AG09309 (cell line): ENCODE data around the gene CRYBG1.

ENCODE experiments used
- DNase-seq: peaks from one replicate; pipeline ENCODE4 v3.0.0-alpha.2; 2010; ENCODE audit warnings: low read depth
- H3K4me3 ChIP-seq: 2 replicates; pipeline ENCODE4 v1.5.1; 2011; ENCODE audit warnings: mild to moderate bottlenecking, low read depth, low read length, moderate library complexity; ENCODE audit not compliant: control insufficient read depth
- CTCF ChIP-seq: IDR thresholded peaks from 2 replicates; pipeline ENCODE4 v1.5.1; 2011; ENCODE audit warnings: mild to moderate bottlenecking, low read depth, low read length, inconsistent platforms; ENCODE audit not compliant: insufficient read depth, control insufficient read depth; ENCODE audit errors: missing control alignments

The CRYBG1 gene

GRCh38 chr6:106510090-106510970 is 149.8 kb downstream of the CRYBG1 start:
- DNase-seq = no peak
- peak; percentile 5 for TF ChIP-seq CTCF
- peak overlapping the region; percentile 61 for H3K4me3 ChIP-seq

GRCh38 chr6:106511288-106512047 is 151.0 kb downstream of the CRYBG1 start:
- no peak for DNase-seq
- H3K4me3 ChIP-seq = peak overlapping the region; percentile 84
- no peak for TF ChIP-seq CTCF

GRCh38 chr6:106512048-106512967 is 151.8 kb downstream of the CRYBG1 start:
- H3K4me3 ChIP-seq = peak overlapping the region; percentile 84
- TF ChIP-seq CTCF = peak; percentile 37
- DNase-seq = no peak

GRCh38 chr6:106512968-106513574 is 152.6 kb downstream of the CRYBG1 start:
- TF ChIP-seq CTCF = no peak
- no peak for DNase-seq
- peak overlapping the region; percentile 84 for H3K4me3 ChIP-seq

GRCh38 chr6:106513808-106514582 is 153.5 kb downstream of the CRYBG1 start:
- H3K4me3 ChIP-seq = peak overlapping the region; percentile 84
- DNase-seq = no peak
- no peak for TF ChIP-seq CTCF
